Endometrium (tissue), 2 donors: Measurements from ENCODE around the gene SLC25A39.

Source experiments
- FAIRE-seq: peaks from 2 replicates; lab custom pipeline; 2012; peaks lifted over from hg19 to GRCh38; lab: Jason Lieb, UNC
- donor health status: control.
- donor health status: control.

SLC25A39 gene

GRCh38 chr17:44314031-44314430, 10.6 kb downstream of the SLC25A39 start:
- no peak for FAIRE-seq

- FAIRE-seq, result no peak
Measured at GRCh38 chr17:44312396-44313104, 12.1 kb downstream of the SLC25A39 start.

GRCh38 chr17:44311562-44312181, 13.0 kb downstream of the SLC25A39 start:
- FAIRE-seq, result no peak

- FAIRE-seq, result no peak
Measured at GRCh38 chr17:44310609-44311376, 13.8 kb downstream of the SLC25A39 start.

- no peak for FAIRE-seq
Measured at GRCh38 chr17:44310188-44310587, 14.4 kb downstream of the SLC25A39 start.

- FAIRE-seq, result no peak
Measured at GRCh38 chr17:44309472-44309871, 15.2 kb downstream of the SLC25A39 start.

- no peak for FAIRE-seq
Measured at GRCh38 chr17:44308865-44309264, 15.8 kb downstream of the SLC25A39 start.

GRCh38 chr17:44308320-44308818, 16.3 kb downstream of the SLC25A39 start, which contains the start of gene RUNDC3A:
TSS of gene RUNDC3A (plus strand) at chr17:44308601. CDS start at chr17:44308833, 232 bp downstream.
- FAIRE-seq, result no peak

- no peak for FAIRE-seq
Measured at GRCh38 chr17:44307387-44308186, 17.0 kb downstream of the SLC25A39 start.

GRCh38 chr17:44304651-44305050, 20.0 kb downstream of the SLC25A39 start:
- no peak for FAIRE-seq

GRCh38 chr17:44297975-44298374, 26.6 kb downstream of the SLC25A39 start:
- FAIRE-seq, result no peak

GRCh38 chr17:44293509-44294226, 31.0 kb downstream of the SLC25A39 start:
- FAIRE-seq, result no peak

- FAIRE-seq, result no peak
Measured at GRCh38 chr17:44287651-44288050, 37.0 kb downstream of the SLC25A39 start.

GRCh38 chr17:44284024-44284400, 40.6 kb downstream of the SLC25A39 start:
- no peak for FAIRE-seq

- FAIRE-seq, result no peak
Measured at GRCh38 chr17:44283344-44284023, 41.1 kb downstream of the SLC25A39 start.

GRCh38 chr17:44282264-44282663, 42.4 kb downstream of the SLC25A39 start:
- no peak for FAIRE-seq

- no peak for FAIRE-seq
Measured at GRCh38 chr17:44281570-44281969, 43.1 kb downstream of the SLC25A39 start.

- FAIRE-seq, result no peak
Measured at GRCh38 chr17:44280392-44280937, 44.2 kb downstream of the SLC25A39 start.

GRCh38 chr17:44279666-44280391, 44.8 kb downstream of the SLC25A39 start:
- no peak for FAIRE-seq

- no peak for FAIRE-seq
Measured at GRCh38 chr17:44279346-44279665, 45.3 kb downstream of the SLC25A39 start.
